ENCODE measurements around the gene PPP1R27. TPM values are rescaled to one million over a fixed set of nuclear protein-coding genes. Genes with fewer than 3 reads are reported as not detected.

The PPP1R27 gene
- polyA plus RNA-seq, 3 donors: 0.22 to 1.5 (median 0.33) TPM

GRCh38 chr17:81804559-81805399 lies 30.1 kb downstream of the PPP1R27 start:
- Histone ChIP-seq H2AFZ (ENCODE audit: insufficient read depth, low read depth, low read length, poor library complexity, severe bottlenecking) (no peak overlapping the region), H3K4me3 (replicated peaks in 1 of 3; ENCODE audit: low read depth in 2 of 3, low read length in 3 of 3) (no peak overlapping the region), H4K20me1 (ENCODE audit: insufficient read depth, low read length) (no peaks in the 10 kb centered on the region), H3K79me2 (ENCODE audit: insufficient read depth, low read length) (no peaks in the 10 kb centered on the region), H3K4me2 (replicated peaks; ENCODE audit: extremely low read depth, low read length, poor library complexity, severe bottlenecking) (no peak overlapping the region), H3K36me3 (replicated peaks in 1 of 2; ENCODE audit: control insufficient read depth in 1 of 2, insufficient read depth in 2 of 2, low read length in 2 of 2) (no peaks in the 10 kb centered on the region), H3K9ac (ENCODE audit: insufficient read depth, low read length, poor library complexity, severe bottlenecking) (no peak overlapping the region), H3K27ac (ENCODE audit: low read depth in 1 of 2, low read length in 2 of 2) (no peak overlapping the region), H3K27me3 (ENCODE audit: control insufficient read depth in 2 of 2, insufficient read depth in 2 of 2, low read length in 2 of 2) (peaks cover 15 to 80% of the 10 kb centered on the region in 2 donors), H3K4me1 (ENCODE audit: control insufficient read depth in 1 of 2, insufficient read depth in 2 of 2, low read length in 2 of 2) (no peaks in the 10 kb centered on the region), H3K9me3 (replicated peaks in 1 of 2; ENCODE audit: control insufficient read depth in 1 of 2, insufficient read depth in 1 of 2, low read length in 2 of 2) (peaks cover 4 to 11% of the 10 kb centered on the region in 2 donors)
- no peaks in the 10 kb centered on the region for H3K4me1 Mint-ChIP-seq
- no peak for DNase-seq
- H3K27me3 Mint-ChIP-seq (ENCODE audit: low read depth in 3 of 3): peaks cover 53 to 93% (median 76%) of the 10 kb centered on the region in 3 donors
- H3K9me3 Mint-ChIP-seq: peaks cover 0 to 14% (median 8%) of the 10 kb centered on the region in 7 donors
- WGBS (ENCODE audit: insufficient coverage): 5% methylated on average over 55 of the region's 65 CpGs
- intact Hi-C loops (cut with micrococcal nuclease): no loop called here
- no peaks in the 10 kb centered on the region for H3K36me3 Mint-ChIP-seq
- no peak overlapping the region for H3K27ac Mint-ChIP-seq
- peak overlapping the region in 1 of 2 donors; percentile 73 for H3K4me3 Mint-ChIP-seq
- TF ChIP-seq CTCF (IDR thresholded peaks at IDR 0.05): no peak

GRCh38 chr17:81803728-81804558 lies 30.9 kb downstream of the PPP1R27 start, which contains the start of gene GCGR:
GCGR (plus strand) TSS chr17:81804150; CDS start chr17:81809019, 4,869 bp downstream.
- H3K36me3 Mint-ChIP-seq: no peaks in the 10 kb centered on the region
- H3K4me1 Mint-ChIP-seq: no peaks in the 10 kb centered on the region
- H3K27me3 ChIP-seq (ENCODE audit: control insufficient read depth in 2 of 2, insufficient read depth in 2 of 2, low read length in 2 of 2): peaks cover 15 to 77% of the 10 kb centered on the region in 2 donors
- no peak within 1 kb of the TSS for H3K27ac ChIP-seq (ENCODE audit: low read depth in 1 of 2, low read length in 2 of 2)
- H3K36me3 ChIP-seq (replicated peaks in 1 of 2; ENCODE audit: control insufficient read depth in 1 of 2, insufficient read depth in 2 of 2, low read length in 2 of 2): no peaks in the 10 kb centered on the region
- peaks cover 0 to 20% (median 10%) of the 10 kb centered on the region in 7 donors for H3K9me3 Mint-ChIP-seq
- WGBS (ENCODE audit: insufficient coverage): under 1% methylated on average over 106 of the region's 110 CpGs
- peaks cover 53 to 94% (median 76%) of the 10 kb centered on the region in 3 donors for H3K27me3 Mint-ChIP-seq (ENCODE audit: low read depth in 3 of 3)
- peak within 1 kb of the TSS in 1 of 2 donors; percentile 75 for H3K4me3 Mint-ChIP-seq
- H3K4me2 ChIP-seq (replicated peaks; ENCODE audit: extremely low read depth, low read length, poor library complexity, severe bottlenecking): no peak within 1 kb of the TSS
- no peak within 1 kb of the TSS for H3K4me3 ChIP-seq (replicated peaks in 1 of 3; ENCODE audit: low read depth in 2 of 3, low read length in 3 of 3)
- no peak within 1 kb of the TSS for H2AFZ ChIP-seq (ENCODE audit: insufficient read depth, low read depth, low read length, poor library complexity, severe bottlenecking)
- DNase-seq: no peak
- peaks cover 4 to 11% of the 10 kb centered on the region in 2 donors for H3K9me3 ChIP-seq (replicated peaks in 1 of 2; ENCODE audit: control insufficient read depth in 1 of 2, insufficient read depth in 1 of 2, low read length in 2 of 2)
- no peak within 1 kb of the TSS for H3K9ac ChIP-seq (ENCODE audit: insufficient read depth, low read length, poor library complexity, severe bottlenecking)
- no peak for TF ChIP-seq CTCF (IDR thresholded peaks at IDR 0.05)
- H4K20me1 ChIP-seq (ENCODE audit: insufficient read depth, low read length): no peaks in the 10 kb centered on the region
- intact Hi-C loops (cut with micrococcal nuclease): no loop called here
- no peaks in the 10 kb centered on the region for H3K79me2 ChIP-seq (ENCODE audit: insufficient read depth, low read length)
- H3K4me1 ChIP-seq (ENCODE audit: control insufficient read depth in 1 of 2, insufficient read depth in 2 of 2, low read length in 2 of 2): no peaks in the 10 kb centered on the region
- no peak within 1 kb of the TSS for H3K27ac Mint-ChIP-seq
